Right atrium auricular region (tissue), 2 donors: ENCODE results near the gene PLEKHG2. TPM values are rescaled to one million over a fixed set of nuclear protein-coding genes. Genes with fewer than 3 reads are reported as not detected.

Experiments used
- DNase-seq: peaks from one replicate; pipeline ENCODE4 v3.0.0-alpha.2; 2019; ENCODE audit warnings: low spot score
- H3K27ac ChIP-seq, 2 donors: fragments of 200-600 bp; sonication (generic); 1 replicate in 1 of 2; 2 replicates in 1 of 2; pipeline ENCODE4 v1.5.1; 2016 to 2019
- H3K27me3 ChIP-seq, 2 donors: fragments of 200-600 bp; sonication (generic); one replicate each; pipeline versions ENCODE4 v1.5.1 to v1.6.0; 2017 to 2019
- H3K36me3 ChIP-seq: fragments of 200-600 bp; sonication (generic); one replicate; pipeline ENCODE4 v1.5.1; 2016
- H3K4me1 ChIP-seq, 2 donors: fragments of 200-600 bp; sonication (generic); one replicate each; pipeline versions ENCODE4 v1.5.1 to v1.6.0; 2017 to 2019
- H3K4me3 ChIP-seq, 2 donors: fragments of 200-600 bp; sonication (generic); 1 replicate in 1 of 2; 2 replicates in 1 of 2; pipeline ENCODE4 v1.5.1; 2017 to 2019; ENCODE audit warnings: mild to moderate bottlenecking in 1 of 2, moderate library complexity in 1 of 2
- H3K9me3 ChIP-seq, 2 donors: fragments of 200-600 bp; sonication (generic); one replicate each; pipeline ENCODE4 v1.5.1; 2019
- total RNA-seq, 2 donors: library from RNA; depleted of rRNA; stranded (reverse); fragments of >200 nt; gene quantifications; one replicate each; pipeline ENCODE4 v1.1.0, GENCODE V29; 2016
- TF ChIP-seq, protein P1 (sequence below), 2 donors: fragments of 200-600 bp; sonication (generic); IDR thresholded peaks; one replicate each; pipeline ENCODE4 v1.5.1; 2019; ENCODE audit warnings: antibody characterized with exemption in 2 of 2

PLEKHG2 gene
- total RNA-seq, 2 donors from 2014 or later = 7.5 to 12.0 TPM

DNA sequence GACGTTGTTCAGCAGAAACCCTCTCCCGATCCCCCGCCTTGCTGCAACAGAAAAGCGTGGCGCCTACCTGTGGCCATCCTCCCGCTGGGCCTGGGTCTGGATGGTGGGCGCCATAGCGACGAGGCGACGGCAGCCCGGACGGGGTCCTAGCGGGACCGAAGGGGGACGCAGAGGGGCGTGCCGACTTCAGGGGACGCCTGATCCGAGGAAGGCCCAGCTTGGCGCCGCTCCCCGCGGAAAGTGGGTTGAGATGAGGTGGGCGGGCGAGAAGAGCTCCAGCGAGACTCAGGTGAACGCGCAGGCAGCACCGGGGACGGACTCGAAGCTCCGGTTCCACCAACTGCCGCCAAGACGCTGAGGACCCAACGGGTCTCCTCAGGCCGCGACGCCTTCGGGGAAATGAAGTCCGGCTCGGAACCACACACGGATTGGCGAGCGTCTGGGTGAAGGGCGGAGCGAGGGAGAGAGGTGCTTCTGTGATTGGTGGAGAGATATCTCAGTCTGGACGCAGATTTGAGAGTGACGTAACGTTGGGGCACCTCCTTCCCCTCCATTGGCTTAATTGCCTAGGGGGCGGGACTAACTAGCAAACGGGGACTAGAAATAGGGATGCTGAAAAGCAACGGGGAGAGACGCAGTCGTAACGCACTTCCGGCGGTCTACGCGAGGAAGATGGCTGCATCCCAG, 21.6 kb upstream of the PLEKHG2 start, which contains the start of the genes MED29 and PAF1:
MED29 (plus strand) TSS at position 628 of the 687 bp plus-strand sequence; CDS start at position 673, 45 bp downstream.
PAF1 (minus strand) TSS at position 356 of the 687 bp plus-strand sequence; CDS start at position 114, 242 bp downstream.
- H3K4me3 ChIP-seq = peak within 1 kb of the TSS; percentile 88 to 98
- no peaks in the 10 kb centered on the region for H3K9me3 ChIP-seq
- DNase-seq = peak; percentile 99
- peak within 1 kb of the TSS; percentile 95 to 99 for H3K27ac ChIP-seq
- H3K27me3 ChIP-seq = no peaks in the 10 kb centered on the region
- TF ChIP-seq, protein P1, sequence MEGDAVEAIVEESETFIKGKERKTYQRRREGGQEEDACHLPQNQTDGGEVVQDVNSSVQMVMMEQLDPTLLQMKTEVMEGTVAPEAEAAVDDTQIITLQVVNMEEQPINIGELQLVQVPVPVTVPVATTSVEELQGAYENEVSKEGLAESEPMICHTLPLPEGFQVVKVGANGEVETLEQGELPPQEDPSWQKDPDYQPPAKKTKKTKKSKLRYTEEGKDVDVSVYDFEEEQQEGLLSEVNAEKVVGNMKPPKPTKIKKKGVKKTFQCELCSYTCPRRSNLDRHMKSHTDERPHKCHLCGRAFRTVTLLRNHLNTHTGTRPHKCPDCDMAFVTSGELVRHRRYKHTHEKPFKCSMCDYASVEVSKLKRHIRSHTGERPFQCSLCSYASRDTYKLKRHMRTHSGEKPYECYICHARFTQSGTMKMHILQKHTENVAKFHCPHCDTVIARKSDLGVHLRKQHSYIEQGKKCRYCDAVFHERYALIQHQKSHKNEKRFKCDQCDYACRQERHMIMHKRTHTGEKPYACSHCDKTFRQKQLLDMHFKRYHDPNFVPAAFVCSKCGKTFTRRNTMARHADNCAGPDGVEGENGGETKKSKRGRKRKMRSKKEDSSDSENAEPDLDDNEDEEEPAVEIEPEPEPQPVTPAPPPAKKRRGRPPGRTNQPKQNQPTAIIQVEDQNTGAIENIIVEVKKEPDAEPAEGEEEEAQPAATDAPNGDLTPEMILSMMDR (IDR thresholded peaks at IDR 0.05) = no peak
- peaks cover 0 to 19% of the 10 kb centered on the region in 2 donors for H3K4me1 ChIP-seq
- H3K36me3 ChIP-seq = peaks cover 51% of the 10 kb centered on the region

DNA sequence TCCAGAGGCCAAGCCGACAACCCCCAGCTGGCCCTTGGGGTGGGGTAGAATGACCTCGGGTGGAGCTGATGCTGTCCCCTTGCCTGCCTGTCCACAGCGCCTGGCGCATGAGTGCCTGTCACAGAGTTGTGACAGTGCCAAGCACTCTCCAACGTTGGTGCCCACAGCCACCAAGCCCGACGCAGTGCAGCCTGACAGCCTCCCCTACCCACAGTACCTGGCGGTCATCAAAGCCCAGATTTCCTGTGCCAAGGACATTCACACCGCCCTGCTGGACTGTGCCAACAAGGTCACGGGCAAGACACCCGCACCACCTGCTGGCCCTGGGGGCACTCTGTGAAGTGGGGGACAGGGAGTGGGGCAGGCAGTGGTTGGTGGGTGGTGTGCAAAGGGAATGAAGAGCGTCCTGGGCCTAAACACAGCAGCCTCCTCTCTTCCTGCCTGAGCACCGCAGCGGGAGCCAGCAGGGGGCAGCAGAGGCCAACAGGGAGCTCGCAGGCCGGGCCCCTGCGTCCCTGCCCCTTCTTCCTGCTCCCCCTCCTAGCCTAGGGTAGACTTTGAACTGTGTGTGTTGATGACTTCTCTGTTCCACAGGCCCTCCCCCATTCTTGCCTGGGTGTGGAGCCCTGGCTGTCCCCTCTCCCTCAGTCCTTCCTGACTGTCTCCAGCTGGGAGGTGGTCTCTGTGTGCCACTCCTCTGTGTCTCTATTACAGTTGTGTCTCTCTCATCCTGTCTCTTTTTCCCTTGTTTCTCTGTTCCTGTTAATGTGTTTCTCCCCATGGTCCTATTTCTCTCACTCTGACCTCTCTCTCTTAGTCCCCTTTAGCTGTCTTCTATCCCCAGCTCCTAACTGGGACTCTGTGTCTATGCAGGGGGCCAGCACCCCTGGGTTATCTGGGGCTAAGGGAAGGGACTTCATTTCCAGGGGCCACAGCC, 14.8 kb upstream of the PLEKHG2 start:
- Histone ChIP-seq H3K4me3 (no peak overlapping the region), H3K4me1 (peaks cover 0 to 41% of the 10 kb centered on the region in 2 donors), H3K36me3 (peaks cover 13% of the 10 kb centered on the region), H3K9me3 (no peaks in the 10 kb centered on the region), H3K27ac (peak overlapping the region; percentile 83 to 85), H3K27me3 (no peaks in the 10 kb centered on the region)
- TF ChIP-seq, protein P1 (IDR thresholded peaks at IDR 0.05) = peak; percentile 80 to 99
- DNase-seq = peak; percentile 92

DNA sequence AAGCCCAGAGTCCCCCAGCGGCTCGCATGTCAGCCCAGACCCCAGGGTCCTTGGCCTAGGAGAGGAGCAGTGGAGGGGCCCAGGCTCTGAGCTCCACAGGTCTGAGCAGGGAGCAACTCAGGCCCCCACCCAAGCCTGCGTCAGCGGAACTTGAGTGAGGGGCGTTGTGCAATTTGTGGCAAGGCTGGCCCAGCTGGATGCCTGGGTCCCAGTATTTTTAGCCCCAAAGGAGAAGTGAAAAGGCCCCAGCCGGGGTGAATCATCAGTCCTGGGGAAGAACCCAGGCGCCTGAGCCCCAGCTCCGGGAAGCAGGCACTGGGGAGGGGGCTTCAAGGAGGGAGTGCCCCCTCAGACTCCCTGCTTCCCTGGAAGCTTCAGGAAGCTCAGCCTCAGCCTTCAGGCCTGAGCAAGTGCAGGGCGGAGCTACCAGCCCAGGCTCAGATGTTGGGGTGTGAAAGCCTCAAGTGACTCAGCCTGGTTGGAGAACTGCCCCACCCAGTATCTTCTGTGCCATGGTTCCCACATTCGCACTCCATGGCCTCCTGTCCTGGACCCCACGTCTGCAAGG, 14.1 kb upstream of the PLEKHG2 start:
- Histone ChIP-seq H3K4me1 (peaks cover 0 to 48% of the 10 kb centered on the region in 2 donors), H3K27me3 (no peaks in the 10 kb centered on the region), H3K36me3 (peaks cover 9% of the 10 kb centered on the region), H3K4me3 (no peak overlapping the region), H3K27ac (peak overlapping the region; percentile 83 to 85), H3K9me3 (no peaks in the 10 kb centered on the region)
- DNase-seq = peak; percentile 91
- TF ChIP-seq, protein P1 (IDR thresholded peaks at IDR 0.05) = no peak

DNA sequence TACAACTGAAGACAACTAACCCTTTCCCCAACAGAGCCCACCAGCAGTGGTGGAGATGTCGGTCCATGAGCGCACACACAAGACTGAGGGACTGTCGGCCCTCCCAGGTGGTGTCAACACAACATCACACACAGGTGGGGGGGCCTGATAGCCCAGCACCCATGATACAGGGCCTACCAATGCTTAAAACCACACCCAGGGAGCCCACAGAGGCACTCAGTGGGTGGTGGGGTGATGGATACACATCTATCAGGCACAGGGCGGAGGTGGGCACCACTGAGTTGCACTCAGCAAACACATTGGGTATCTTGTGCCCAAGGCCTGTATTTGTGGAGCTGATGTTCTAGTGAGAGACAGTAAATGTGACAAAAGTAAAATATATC, 12.8 kb upstream of the PLEKHG2 start:
- Histone ChIP-seq H3K36me3 (no peaks in the 10 kb centered on the region), H3K27me3 (no peaks in the 10 kb centered on the region), H3K4me1 (peaks cover 0 to 56% of the 10 kb centered on the region in 2 donors), H3K27ac (peak overlapping the region; percentile 83 to 85), H3K4me3 (no peak overlapping the region), H3K9me3 (no peaks in the 10 kb centered on the region)
- DNase-seq = no peak
- TF ChIP-seq, protein P1 (IDR thresholded peaks at IDR 0.05) = no peak

DNA sequence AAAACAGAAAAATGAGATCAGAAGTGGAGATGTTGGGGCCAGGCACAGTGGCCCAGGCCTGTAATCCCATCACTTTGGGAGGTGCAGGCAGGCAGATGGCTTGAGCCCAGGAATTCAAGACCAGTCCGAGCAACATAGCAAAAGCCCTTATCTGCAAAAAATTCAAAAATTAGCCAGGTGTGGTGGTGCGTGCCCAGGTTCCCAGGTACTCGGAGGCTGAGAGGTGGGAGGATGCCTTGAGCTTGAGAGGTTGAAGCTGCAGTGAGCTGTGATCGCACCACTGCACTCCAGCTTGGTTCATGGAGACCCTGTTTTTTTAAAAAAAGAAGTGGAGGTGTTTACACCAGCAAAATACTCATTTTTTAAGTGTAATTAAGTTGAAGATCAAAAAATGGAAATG, 12.4 kb upstream of the PLEKHG2 start:
- Histone ChIP-seq H3K27me3 (no peaks in the 10 kb centered on the region), H3K27ac (peak overlapping the region in 1 of 2 donors; percentile 83), H3K4me1 (peaks cover 0 to 59% of the 10 kb centered on the region in 2 donors), H3K36me3 (no peaks in the 10 kb centered on the region), H3K4me3 (no peak overlapping the region), H3K9me3 (no peaks in the 10 kb centered on the region)
- DNase-seq = no peak
- TF ChIP-seq, protein P1 (IDR thresholded peaks at IDR 0.05) = no peak
